HPDE6-E6E7 (cell line): ENCODE results near the gene ATXN1.
"Not testable (repeated sequence)": the region's sequence is repeated elsewhere in the genome, so short reads cannot be mapped to it uniquely, and the experiment has no call there.

ENCODE experiments used
- DNase-seq: peaks from one replicate; pipeline ENCODE4 v3.0.0; 2011; ENCODE audit warnings: missing footprints; ENCODE audit errors: extremely low spot score

Gene ATXN1

DNA sequence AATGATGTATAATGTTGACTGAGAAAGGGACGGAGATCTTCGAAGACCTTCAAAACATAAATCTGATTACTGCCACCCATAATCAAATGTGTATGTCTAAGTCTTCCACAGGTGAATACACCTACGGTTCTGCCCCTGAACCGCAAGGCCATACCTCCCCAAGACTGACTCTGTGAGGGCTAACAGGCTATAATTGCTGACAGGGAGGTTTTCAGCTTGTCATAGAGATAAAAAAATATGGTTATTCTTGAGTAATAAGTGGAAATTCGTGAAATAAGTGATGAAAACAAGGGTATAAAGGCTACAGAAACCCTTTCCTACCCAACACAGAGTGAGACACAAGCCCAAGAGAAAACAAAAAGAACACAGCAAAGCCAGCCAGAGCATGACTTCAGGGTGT lies 188.9 kb downstream of the ATXN1 start:
- DNase-seq, result no peak

DNA sequence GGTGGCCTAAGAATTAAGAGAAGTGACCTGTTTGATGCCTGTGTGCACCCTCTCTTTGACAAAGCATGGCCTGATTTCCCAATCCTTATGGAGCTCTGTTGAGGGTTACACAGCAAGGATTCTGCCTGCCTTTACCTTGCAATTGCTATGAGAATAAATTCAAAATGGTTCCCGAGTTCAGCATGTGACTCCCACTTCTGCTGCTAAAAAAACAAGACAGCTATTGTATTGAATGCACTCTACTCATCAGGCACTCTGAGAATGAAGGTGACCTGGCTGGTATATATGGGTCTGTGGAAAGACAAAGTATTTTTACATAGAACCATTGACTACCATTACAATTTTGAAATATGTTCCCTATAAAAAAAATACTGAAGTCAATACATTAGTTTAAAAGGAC lies 190.3 kb downstream of the ATXN1 start:
- no peak for DNase-seq

DNA sequence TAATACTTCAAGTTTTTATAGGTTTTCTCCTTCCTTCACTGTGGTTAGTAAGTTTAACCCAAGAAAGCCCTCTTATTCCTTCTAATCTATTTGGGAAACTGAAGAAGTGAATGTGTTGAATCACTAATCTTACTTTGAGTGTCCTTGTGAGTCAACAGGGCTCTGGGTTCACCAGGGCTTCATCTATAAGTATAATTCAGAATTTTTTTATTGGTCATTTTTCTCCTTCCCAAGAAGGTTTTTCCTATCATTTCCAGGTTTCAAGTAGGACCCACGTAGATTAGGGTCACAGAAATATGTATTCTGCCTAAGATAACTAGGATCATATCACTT lies 191.1 kb downstream of the ATXN1 start:
- DNase-seq, result no peak

DNA sequence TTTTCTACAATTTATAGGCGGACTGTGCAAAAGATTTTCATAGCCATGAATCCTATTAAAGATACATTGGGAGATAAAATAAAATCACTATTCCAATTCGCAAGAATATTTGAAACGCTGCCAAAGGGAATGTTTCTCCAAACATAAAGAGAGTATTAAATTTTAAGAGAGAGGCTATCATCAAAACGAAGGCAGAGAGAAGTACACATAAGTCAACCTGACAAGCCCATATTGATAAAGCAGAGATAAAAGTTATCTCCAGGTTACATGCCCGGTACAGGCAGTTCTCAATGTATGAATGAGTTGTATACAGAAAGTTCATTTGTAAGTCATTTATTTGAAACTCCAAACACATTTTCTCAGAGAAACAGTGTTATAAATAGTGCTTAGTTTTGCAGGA lies 193.1 kb downstream of the ATXN1 start:
- DNase-seq, result no peak

DNA sequence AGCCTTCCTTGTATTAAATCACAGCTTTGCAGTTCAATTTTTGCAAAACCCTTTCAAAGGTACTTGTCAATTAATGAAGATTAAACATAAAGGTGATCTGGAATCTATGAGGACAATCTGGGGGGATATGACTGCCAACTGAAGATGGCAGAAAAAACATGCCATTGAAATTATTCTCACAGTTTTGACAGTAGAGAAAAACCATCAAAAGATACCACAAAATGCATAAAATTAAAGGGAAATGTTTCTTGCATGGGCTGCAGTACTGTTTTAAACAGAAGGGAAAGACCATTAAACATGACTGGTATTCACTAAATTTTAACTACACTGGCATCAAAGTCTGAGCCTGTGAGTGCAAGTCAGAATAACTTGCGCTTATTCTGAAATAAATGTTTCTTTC lies 194.2 kb downstream of the ATXN1 start:
- no peak for DNase-seq

DNA sequence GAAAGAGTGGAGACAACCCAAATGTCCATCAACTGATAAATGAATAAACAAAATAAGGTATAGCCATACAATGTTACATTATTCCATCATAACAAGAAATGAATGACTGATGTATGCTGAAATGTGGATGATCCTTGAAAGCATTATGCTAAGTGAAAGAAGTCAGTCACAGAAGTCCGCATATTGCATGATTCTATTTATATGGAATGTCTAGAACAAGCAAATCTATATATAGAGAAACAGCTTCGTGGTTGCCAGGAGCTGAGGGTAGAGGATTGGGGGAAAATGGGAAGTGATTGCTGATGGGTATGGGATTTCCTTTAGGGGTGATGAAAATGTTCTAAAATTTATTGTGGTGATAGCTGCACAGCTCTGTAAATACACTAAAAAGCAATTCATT lies 196.8 kb downstream of the ATXN1 start:
- no peak for DNase-seq

DNA sequence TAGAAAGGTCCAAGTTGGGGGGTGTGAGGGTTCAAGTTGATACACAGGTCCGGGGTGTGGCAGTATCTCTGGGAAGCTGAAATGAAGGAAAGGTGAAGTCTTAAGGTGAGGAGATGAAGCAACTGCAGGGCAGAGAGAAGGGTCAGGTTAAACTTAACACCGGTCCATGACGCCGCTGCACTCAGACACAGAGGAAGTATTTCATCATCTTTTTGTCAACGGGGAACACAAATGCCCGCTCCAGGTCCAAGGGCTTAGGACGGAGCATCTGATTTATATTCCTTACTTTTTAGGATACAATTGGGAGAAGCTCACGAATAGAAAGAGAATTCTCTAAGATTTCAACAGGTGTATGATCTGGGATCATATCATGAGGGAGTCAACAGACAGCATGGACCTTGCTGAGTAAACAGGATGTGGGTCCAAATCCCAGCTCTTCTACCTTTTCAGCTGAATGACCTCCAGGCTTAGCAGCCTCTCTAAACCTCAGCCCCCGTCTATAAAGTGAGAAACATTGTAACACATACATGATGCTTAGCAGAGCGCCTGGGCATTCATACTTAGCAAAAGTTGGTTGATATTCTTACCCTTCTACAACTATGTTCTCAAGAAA lies 197.5 kb downstream of the ATXN1 start:
- no peak for DNase-seq

DNA sequence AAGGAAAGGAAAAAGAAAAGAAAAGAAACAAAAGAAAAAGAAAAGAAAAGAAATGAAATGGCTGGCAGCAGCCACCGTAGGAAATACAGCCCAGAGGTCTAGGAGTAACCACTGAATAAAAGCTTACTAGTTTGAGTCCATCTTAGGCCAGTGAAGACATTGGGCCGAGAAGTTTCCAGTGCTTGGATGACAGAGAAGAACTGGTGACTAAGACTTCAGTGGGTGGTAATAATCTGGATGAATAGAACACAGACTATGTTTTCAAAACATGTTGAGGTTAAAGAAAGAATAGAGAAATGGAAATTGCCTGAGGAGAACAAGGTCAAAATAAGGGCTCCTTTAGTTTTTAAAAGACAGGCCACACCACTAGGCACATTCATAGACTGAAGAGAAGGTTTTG lies 198.8 kb downstream of the ATXN1 start:
- DNase-seq, result no peak

DNA sequence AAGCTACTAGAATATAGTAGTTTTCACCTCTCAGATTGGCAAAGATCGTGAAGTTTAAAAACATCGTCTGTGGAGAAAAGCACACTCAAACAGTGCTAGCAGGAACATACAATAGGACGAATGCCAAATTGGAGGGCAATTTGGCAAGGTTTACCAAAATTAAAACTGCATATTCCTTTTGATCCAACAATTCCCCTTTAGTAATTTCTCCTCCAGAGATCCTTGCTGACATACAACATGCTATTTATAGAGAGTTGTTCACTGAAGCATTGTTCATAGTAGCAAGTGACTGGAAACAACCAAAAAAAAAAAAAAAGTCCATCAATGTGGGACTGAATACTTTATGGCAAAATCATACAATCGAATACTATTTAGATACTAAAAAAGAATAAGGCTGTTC lies 202.2 kb downstream of the ATXN1 start:
- DNase-seq, result no peak

DNA sequence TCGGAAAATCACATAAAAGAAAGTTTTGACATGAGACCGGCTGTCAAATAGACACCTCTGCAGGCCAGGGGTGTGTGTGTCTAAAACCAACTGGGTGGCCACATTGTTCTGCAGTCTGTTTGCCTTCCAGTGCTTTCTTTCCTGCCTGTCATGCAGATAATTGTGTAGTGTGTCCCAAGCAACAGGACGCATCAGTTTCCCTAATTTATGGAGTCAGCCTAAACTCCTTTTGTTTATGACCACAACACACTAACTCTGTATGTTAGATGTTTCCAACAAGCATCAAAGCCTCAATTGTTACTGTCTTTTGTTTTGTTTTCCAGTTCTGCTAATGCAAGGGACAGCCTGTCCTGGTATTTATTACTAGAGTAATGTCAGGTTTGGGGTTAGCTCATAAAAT lies 205.7 kb downstream of the ATXN1 start:
- no peak for DNase-seq

DNA sequence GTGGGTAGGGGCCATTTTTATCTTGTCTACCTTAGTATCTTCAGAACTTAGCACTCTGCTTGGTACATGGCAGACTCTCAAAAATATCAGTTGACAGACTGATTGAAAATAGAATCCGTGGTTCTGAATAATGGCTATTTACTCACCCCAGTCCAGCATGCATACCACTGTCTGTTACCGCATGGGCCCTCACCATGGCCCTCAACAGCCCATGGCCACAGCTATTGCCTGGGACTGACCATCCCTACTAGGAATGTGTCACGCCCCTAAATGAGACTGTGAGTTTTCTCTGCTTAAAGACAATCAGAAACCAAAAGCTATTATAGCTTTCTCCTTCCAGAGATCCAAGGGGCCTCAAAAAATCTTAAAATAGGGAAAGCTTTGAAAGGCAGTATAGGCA lies 207.7 kb downstream of the ATXN1 start:
- DNase-seq, result no peak

DNA sequence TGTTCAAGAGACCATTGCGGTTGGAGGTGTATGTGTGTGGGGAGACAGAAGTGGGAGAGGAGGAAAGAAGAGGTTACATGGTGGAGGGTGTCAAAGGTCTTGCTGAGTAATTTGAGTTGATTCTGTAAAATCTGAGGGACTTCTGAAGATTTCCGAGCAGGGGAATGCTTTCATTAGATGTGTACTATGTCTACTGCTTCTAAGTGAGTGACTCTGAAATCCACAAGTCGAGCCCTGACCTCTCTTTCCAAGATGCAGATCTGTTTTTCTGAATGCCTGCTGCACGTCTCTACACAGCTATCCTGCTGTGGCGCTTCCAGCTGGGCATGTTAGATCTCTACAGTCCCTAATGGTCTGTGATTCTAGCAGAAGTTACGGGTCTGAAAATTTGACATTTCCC lies 209.8 kb downstream of the ATXN1 start:
- no peak for DNase-seq

DNA sequence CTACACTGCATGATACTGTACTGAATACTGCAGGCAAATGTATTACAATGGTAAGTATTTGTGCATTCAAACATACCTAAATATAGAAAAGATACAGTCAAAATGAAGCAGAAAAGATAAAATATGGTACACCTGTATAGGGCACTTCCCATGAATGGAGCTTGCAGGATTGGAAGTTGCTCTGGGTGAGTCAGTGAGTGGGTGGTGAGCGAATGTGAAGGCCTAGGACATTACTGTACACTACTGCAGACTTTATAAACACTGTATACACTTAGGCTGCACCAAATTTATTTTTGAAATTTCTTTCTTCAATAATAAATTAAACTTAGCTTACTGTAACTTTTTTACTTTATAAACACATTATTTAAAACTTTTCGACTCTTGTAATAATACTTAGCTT lies 213.1 kb downstream of the ATXN1 start:
- no peak for DNase-seq

DNA sequence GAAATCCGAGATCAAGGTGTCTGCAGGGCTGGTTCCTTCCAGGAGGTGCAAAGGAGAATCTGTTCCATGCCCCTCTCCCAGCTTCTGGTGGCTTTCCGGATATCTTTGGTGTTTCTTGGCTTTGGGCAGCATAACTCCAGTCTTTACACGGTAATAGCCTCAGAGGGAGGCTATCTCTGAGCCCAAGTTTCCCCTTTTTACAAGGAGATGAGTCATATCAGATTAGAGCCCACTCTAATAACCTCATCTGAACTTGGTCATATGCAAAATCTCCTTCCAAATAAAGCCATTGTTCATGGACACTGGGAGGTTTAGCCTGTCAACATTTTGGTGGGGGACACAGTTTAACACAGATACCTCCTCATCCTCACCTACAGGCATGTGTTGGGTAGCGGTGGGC lies 213.7 kb downstream of the ATXN1 start:
- no peak for DNase-seq

DNA sequence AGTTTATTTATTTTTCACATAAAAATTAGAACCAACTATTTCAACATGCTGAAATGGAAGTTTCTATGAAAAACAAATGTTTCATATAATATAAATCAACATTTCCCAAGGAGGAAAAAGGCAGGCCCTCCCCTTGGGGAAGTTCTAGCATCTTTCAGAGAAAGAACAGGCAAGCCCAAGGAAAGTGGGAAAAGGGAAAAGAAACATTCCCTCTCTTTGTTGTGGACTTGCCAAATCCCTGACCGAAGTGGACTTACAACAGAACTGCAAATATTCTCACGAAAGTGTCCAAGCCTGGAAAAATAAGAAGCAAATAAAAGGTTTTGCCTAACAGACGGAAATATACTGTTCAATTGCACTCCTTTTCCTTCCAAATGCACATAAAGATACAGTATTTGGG lies 214.4 kb downstream of the ATXN1 start:
- no peak for DNase-seq

DNA sequence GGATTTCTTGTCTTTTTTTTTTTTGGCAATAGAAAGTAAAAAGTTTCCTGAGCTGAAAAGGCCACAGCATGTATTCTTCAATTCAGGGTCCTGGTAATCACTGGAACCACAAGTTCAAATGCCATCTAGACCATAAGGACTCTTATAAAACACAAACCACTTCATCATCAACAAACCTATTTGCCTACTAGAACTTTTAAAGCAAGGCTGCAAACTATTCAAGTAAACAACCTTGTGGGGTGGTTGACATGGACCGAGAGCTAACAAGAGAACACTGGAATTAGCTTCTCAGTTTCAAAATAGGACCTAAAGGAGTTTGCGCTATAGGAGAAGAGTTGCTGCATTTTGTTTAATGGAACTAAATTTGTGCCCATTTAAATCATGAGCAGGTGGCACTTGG lies 215.9 kb downstream of the ATXN1 start:
- no peak for DNase-seq

DNA sequence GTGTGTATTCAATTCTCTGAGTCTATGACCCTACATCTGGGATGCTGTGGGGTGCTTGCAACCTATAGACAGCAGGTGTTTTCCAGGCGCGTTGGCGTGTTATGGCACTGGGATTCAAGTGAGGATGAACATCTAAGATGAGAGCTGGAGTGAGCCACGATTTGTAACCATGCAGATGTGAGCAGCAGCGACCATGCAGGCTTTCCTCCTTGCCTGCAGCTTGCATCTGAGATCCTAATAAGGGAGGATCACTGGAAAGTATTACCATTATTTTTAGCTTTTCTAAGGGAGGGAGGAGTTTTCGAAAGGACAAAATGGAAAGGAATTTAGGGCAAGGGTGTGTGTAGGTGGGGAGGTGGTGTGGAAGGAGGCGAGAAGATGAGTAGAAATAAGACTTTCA lies 216.7 kb downstream of the ATXN1 start:
- DNase-seq, result no peak

DNA sequence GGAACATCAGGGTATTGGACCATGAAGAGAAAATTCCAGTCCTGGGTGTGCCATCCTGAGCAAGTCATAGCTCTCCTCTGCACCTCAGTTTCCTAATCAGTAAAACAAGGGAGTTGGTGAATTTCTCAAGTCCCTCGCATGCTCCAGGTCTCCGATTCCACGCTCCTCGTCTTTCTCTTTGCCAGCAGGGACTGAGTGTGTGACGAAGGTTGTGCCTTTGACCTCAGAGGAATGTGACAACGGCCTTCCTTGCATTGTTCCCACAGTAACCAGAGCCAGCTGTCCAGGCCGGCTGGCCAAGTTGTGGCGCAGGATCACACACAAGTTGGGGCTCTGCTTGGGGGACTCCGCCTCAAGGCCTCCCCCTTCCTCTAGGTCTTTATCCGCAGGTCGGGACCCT lies 217.3 kb downstream of the ATXN1 start:
- DNase-seq, result no peak

DNA sequence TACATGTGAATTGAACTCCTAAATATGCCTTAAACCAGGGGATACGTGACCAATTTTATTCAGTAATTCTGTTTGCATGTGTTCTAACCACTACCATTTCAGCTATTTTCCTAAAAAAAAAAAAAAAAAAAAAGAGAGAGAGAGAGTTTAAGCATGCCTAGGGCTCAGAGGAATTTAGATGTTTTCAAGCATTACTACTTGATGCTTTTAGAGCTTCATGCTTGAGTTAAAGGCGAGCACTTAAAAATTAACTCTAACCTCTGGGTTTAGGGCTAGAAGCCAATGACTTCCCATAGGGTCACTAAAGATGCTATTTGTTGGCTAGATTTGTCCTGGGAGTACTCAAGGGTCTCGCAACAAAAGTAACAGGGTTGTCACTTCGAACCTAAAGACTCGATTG lies 217.7 kb downstream of the ATXN1 start:
- no peak for DNase-seq

DNA sequence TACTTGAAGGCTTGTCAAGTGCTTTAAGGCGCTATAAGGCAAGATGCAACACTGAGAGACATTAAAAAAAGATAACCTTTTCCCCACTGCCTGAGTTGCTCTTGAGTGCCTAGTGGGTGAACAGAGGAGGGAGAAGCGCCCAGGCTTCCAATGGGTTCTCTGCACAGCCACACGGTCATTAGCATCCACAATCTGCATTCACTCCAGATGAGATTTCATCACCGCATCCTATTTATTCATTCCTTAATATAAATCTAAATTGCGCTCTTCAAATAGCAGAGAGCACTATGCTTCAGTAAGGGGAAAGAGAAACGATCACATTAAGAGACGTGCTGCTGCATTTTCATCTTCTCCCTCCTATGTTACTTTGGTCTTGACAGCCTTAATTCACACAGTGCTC lies 219.2 kb downstream of the ATXN1 start:
- DNase-seq, result no peak

DNA sequence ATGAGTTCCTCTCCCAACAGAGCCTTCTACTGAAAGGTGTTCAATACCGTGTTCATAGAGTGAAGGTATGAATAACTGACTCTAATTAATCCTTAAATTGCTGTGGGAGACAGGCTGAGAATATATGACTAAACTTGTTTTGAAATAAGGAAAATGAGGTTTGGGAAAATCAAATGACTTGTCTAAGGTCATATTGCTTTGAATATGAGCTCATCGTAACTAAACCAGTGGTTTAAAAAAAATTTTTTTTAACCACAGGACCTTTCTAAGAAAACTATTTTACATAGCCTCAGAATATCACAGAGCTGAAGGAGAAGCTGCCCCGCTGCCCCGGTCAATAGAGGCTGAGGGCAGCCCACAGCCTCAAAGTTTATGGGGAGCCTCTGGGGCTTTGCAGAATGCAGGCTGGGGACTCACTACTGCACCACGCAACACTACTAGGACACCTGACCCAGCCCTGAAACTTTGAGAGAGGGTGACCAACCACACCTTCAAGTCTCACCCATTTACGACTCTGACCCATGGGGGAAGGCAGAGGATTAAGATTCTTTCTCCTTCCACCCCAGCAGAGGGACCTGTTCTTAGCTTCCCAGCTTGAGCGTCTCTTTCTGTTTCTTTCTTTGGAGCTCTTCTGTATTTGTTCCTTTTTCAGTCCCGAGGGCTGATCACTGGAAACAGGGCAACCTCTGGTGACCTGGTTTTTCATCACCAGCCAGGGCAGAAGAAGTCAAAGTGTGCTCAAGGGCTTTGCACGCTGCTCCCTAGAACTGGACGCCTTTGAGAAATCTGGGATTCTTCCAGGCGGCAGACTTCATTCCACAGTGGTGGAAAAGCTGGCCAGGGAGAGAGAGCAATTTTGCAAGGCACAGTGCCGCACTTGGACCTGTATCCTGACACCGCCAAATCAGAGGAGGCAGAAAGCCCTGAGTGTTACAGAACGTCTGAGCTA lies 220.2 kb downstream of the ATXN1 start:
- DNase-seq, result no peak

DNA sequence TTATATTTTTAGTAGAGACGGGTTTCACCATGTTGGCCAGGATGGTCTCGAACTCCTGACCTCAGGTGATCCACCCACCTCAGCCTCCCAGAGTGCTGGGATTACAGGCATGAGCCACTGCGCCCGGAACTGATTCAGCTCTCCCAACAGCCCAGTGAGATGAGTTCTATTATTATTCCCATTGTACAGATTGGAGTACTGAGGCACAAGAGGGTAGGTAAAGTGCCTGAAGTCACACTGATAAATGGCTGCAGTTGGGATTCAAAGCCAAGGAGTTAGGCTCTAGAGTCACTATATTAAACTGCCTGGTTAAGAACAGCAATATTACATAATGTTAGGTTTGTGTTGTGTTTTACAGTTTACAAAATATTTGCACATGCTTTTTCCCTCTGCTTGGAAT lies 220.9 kb downstream of the ATXN1 start:
- DNase-seq, result not testable (repeated sequence)

DNA sequence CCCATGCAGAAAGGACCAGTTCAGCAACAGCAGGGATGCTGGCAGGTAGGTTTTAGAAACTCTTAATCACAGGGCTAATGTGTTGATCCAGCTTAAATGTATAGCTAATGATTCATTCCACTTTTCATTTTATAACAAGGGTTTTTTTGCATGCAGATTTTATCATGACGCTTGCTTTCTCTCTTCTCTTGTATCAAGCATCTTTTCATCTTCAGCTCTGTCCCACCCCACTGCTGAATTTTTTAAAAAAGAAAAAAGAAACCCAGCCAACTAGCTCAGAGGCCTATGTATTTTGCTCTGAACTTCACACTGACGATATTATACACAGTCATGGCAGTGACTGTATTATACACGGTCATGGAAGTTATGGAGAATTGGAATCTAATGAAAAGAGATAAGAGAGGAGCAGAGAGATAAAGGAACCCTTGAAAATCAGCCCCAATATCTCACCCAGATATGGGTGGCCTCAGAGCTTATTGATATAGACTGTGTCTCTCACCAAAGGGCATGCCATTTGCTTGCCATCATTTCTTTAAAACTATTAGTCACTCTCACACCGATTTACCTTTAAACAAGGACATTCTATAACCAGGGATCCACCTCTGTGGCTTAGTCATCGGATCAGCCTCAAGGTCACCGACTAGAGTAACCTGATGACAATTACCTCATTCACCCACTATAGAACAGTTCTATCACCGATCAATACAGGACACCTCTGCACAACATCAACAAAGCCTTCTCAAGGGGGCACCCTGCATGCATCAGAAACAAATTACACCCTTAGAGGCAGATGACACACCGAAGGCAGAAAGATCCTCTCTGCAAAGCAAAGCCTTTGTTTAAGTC lies 222.0 kb downstream of the ATXN1 start:
- DNase-seq, result no peak
